Spinal cord (tissue), 10 donors: ENCODE measurements around the gene TRPM5. TPM values are rescaled to one million over a fixed set of nuclear protein-coding genes. Genes with fewer than 3 reads are reported as not detected.

Experiments
- DNase-seq, 6 donors: peaks; one replicate each; pipeline versions ENCODE4 v3.0.0 to v3.0.0-alpha.2; 2013 to 2015; ENCODE audit warnings: low spot score in 6 of 6, low read depth in 4 of 6
- H3K27ac ChIP-seq: one replicate; pipeline ENCODE4 v1.5.1; 2013; ENCODE audit warnings: low read depth, low read length, control low read depth
- H3K27me3 ChIP-seq: one replicate; pipeline ENCODE4 v1.6.1; 2013; ENCODE audit warnings: low read length; ENCODE audit not compliant: control insufficient read depth, insufficient read depth
- H3K36me3 ChIP-seq: one replicate; pipeline ENCODE4 v1.6.1; 2013; ENCODE audit warnings: low read length; ENCODE audit not compliant: control insufficient read depth, insufficient read depth
- H3K4me1 ChIP-seq: one replicate; pipeline ENCODE4 v1.6.1; 2013; ENCODE audit warnings: low read length; ENCODE audit not compliant: control insufficient read depth, insufficient read depth
- H3K4me3 ChIP-seq: one replicate; pipeline ENCODE4 v1.5.1; 2013; ENCODE audit warnings: low read depth, low read length, control low read depth
- H3K9me3 ChIP-seq: one replicate; pipeline ENCODE4 v1.6.1; 2013; ENCODE audit warnings: low read length; ENCODE audit not compliant: control insufficient read depth, insufficient read depth
- WGBS: methylation state at CpG from one replicate; pipeline ENCODE4 v1.1.5; 2013; ENCODE audit warnings: missing lambda C conversion rate; ENCODE audit not compliant: insufficient coverage; 5-methylcytosine and 5-hydroxymethylcytosine counted together
- polyA plus RNA-seq, 2 donors: library from polyadenylated mRNA; unstranded; fragments of 120-200 nt; gene quantifications; one replicate each; pipeline ENCODE4 v1.2.1, GENCODE V29; 2013; ENCODE audit not compliant: insufficient read length in 2 of 2
- total RNA-seq, 2 donors: library from RNA; depleted of rRNA in 1 of 2; stranded (reverse); fragments of 120-200 nt in 1 of 2; fragments of >200 nt in 1 of 2; gene quantifications; one replicate each; pipeline versions ENCODE4 v1.2.3 to v1.2.4, GENCODE V29; 2013 to 2014
- donor health status: healthy.

The TRPM5 gene
- total and polyA plus RNA-seq, 4 donors = 0.08 to 0.11 (median 0.10) TPM; not detected in 1

- H3K27me3 ChIP-seq = no peaks in the 10 kb centered on the region
- H3K27ac ChIP-seq = no peak overlapping the region
- no peak for DNase-seq
- H3K4me1 ChIP-seq = no peaks in the 10 kb centered on the region
- H3K9me3 ChIP-seq = no peaks in the 10 kb centered on the region
- WGBS = 89% methylated on average over 10 of the region's 13 CpGs
- H3K4me3 ChIP-seq = no peak overlapping the region
- H3K36me3 ChIP-seq = peaks cover 2% of the 10 kb centered on the region
Measured at GRCh38 chr11:2458321-2458720, 14.0 kb upstream of the TRPM5 start.

- H3K36me3 ChIP-seq = no peaks in the 10 kb centered on the region
- H3K9me3 ChIP-seq = no peaks in the 10 kb centered on the region
- WGBS = 96% methylated on average over 3 of the region's 5 CpGs
Measured at GRCh38 chr11:2453436-2453835, 9.1 kb upstream of the TRPM5 start.

GRCh38 chr11:2452321-2453012 is 8.2 kb upstream of the TRPM5 start:
- Histone ChIP-seq H3K27ac (no peak overlapping the region), H3K27me3 (peaks cover 7% of the 10 kb centered on the region), H3K36me3 (no peaks in the 10 kb centered on the region)

More at GRCh38 chr11:2453436-2453835, 9.1 kb upstream of the TRPM5 start:
- peaks cover under 1% of the 10 kb centered on the region for H3K27me3 ChIP-seq
- no peak for DNase-seq
- peaks cover 6% of the 10 kb centered on the region for H3K4me1 ChIP-seq
- H3K27ac ChIP-seq = no peak overlapping the region
- no peak overlapping the region for H3K4me3 ChIP-seq

GRCh38 chr11:2451916-2452315 is 7.6 kb upstream of the TRPM5 start:
- H3K27me3 ChIP-seq = peaks cover 12% of the 10 kb centered on the region
- WGBS = 75% methylated on average over 6 of the region's 6 CpGs

More at GRCh38 chr11:2452321-2453012, 8.2 kb upstream of the TRPM5 start:
- peak in 2 of 6 donors; percentile 50 to 77 for DNase-seq
- Histone ChIP-seq H3K4me3 (no peak overlapping the region), H3K4me1 (peaks cover 11% of the 10 kb centered on the region), H3K9me3 (no peaks in the 10 kb centered on the region)
- WGBS = 24% methylated on average over 11 of the region's 20 CpGs

GRCh38 chr11:2451336-2451735 is 7.0 kb upstream of the TRPM5 start:
- 91% methylated on average over 15 of the region's 15 CpGs for WGBS
- no peak for DNase-seq
- no peak overlapping the region for H3K4me3 ChIP-seq
- no peak overlapping the region for H3K27ac ChIP-seq
- no peaks in the 10 kb centered on the region for H3K9me3 ChIP-seq
- no peaks in the 10 kb centered on the region for H3K36me3 ChIP-seq
- peaks cover 15% of the 10 kb centered on the region for H3K4me1 ChIP-seq
- H3K27me3 ChIP-seq = peaks cover 18% of the 10 kb centered on the region

More at GRCh38 chr11:2451916-2452315, 7.6 kb upstream of the TRPM5 start:
- H3K27ac ChIP-seq = no peak overlapping the region
- H3K4me1 ChIP-seq = peaks cover 13% of the 10 kb centered on the region
- H3K4me3 ChIP-seq = no peak overlapping the region
- no peaks in the 10 kb centered on the region for H3K9me3 ChIP-seq
- H3K36me3 ChIP-seq = no peaks in the 10 kb centered on the region
- no peak for DNase-seq

GRCh38 chr11:2450321-2451041 is 6.2 kb upstream of the TRPM5 start:
- Histone ChIP-seq H3K36me3 (no peaks in the 10 kb centered on the region), H3K27ac (no peak overlapping the region), H3K4me3 (no peak overlapping the region), H3K4me1 (peaks cover 24% of the 10 kb centered on the region), H3K9me3 (no peaks in the 10 kb centered on the region), H3K27me3 (peaks cover 26% of the 10 kb centered on the region)
- 82% methylated on average over 18 of the region's 19 CpGs for WGBS
- DNase-seq = no peak

GRCh38 chr11:2449548-2450320 is 5.4 kb upstream of the TRPM5 start:
- H3K27me3 ChIP-seq = peaks cover 30% of the 10 kb centered on the region
- 78% methylated on average over 26 of the region's 26 CpGs for WGBS
- H3K9me3 ChIP-seq = no peaks in the 10 kb centered on the region
- peaks cover 26% of the 10 kb centered on the region for H3K4me1 ChIP-seq
- no peaks in the 10 kb centered on the region for H3K36me3 ChIP-seq
- no peak for DNase-seq
- H3K4me3 ChIP-seq = no peak overlapping the region
- H3K27ac ChIP-seq = no peak overlapping the region

- 86% methylated on average over 21 of the region's 21 CpGs for WGBS
- H3K4me3 ChIP-seq = no peak overlapping the region
- H3K4me1 ChIP-seq = peaks cover 31% of the 10 kb centered on the region
- H3K27ac ChIP-seq = no peak overlapping the region
- peaks cover 35% of the 10 kb centered on the region for H3K27me3 ChIP-seq
- H3K36me3 ChIP-seq = no peaks in the 10 kb centered on the region
- DNase-seq = no peak
- no peaks in the 10 kb centered on the region for H3K9me3 ChIP-seq
Measured at GRCh38 chr11:2448661-2449547, 4.6 kb upstream of the TRPM5 start.
